ENCODE measurements around the gene ABCB11.
"Not testable (repeated sequence)": the region's sequence is repeated elsewhere in the genome, so short reads cannot be mapped to it uniquely, and the experiment has no call there.

DNA sequence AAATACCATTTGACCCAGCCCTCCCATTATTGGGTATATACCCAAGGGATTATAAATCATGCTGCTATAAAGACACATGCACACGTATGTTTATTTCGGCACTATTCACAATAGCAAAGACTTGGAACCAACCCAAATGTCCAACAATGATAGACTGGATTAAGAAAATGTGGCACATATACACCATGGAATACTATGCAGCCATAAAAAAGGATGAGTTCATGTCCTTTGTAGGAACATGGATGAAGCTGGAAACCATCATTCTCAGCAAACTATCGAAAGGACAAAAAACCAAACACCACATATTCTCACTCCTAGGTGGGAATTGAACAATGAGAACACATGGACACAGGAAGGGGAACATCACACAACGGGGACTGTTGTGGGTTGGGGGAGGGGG lies 160.3 kb downstream of the ABCB11 start:
- TF ChIP-seq, protein P1, sequence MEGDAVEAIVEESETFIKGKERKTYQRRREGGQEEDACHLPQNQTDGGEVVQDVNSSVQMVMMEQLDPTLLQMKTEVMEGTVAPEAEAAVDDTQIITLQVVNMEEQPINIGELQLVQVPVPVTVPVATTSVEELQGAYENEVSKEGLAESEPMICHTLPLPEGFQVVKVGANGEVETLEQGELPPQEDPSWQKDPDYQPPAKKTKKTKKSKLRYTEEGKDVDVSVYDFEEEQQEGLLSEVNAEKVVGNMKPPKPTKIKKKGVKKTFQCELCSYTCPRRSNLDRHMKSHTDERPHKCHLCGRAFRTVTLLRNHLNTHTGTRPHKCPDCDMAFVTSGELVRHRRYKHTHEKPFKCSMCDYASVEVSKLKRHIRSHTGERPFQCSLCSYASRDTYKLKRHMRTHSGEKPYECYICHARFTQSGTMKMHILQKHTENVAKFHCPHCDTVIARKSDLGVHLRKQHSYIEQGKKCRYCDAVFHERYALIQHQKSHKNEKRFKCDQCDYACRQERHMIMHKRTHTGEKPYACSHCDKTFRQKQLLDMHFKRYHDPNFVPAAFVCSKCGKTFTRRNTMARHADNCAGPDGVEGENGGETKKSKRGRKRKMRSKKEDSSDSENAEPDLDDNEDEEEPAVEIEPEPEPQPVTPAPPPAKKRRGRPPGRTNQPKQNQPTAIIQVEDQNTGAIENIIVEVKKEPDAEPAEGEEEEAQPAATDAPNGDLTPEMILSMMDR (IDR thresholded peaks at IDR 0.05): not testable (repeated sequence)
- not testable (repeated sequence) for TF ChIP-seq POLR2A (IDR thresholded peaks at IDR 0.05)

Measured in breast epithelium (tissue), 3 donors.